HG02870 (cell line): Measurements from ENCODE around the gene UQCR10.

Source experiments
- ATAC-seq: cut with Tn5 transposase; IDR thresholded peaks from one replicate; pipeline ENCODE4 v1.9.1; 2021; ENCODE audit warnings: mild to moderate bottlenecking, moderate library complexity; ENCODE audit not compliant: unreplicated experiment

The UQCR10 gene

GRCh38 chr22:29767171-29768051, at the start of gene UQCR10:
Gene UQCR10 (plus strand): TSS chr22:29767369. CDS start chr22:29767399, 30 bp downstream.
- ATAC-seq = peak; percentile 63

GRCh38 chr22:29717789-29718188, 49.4 kb upstream of the UQCR10 start:
- no peak for ATAC-seq

- no peak for ATAC-seq
Measured at GRCh38 chr22:29718949-29719898, 47.9 kb upstream of the UQCR10 start.

- no peak for ATAC-seq
Measured at GRCh38 chr22:29719899-29720645, 47.1 kb upstream of the UQCR10 start, which contains the start of gene CABP7. Gene CABP7 (plus strand): TSS chr22:29720003. CDS start chr22:29720425, 422 bp downstream.

- no peak for ATAC-seq
Measured at GRCh38 chr22:29720811-29721323, 46.3 kb upstream of the UQCR10 start.

- no peak for ATAC-seq
Measured at GRCh38 chr22:29722151-29722550, 45.0 kb upstream of the UQCR10 start.

- ATAC-seq = no peak
Measured at GRCh38 chr22:29722587-29722986, 44.6 kb upstream of the UQCR10 start.

GRCh38 chr22:29723766-29724165, 43.4 kb upstream of the UQCR10 start:
- ATAC-seq = no peak

GRCh38 chr22:29724843-29725242, 42.3 kb upstream of the UQCR10 start:
- no peak for ATAC-seq

- no peak for ATAC-seq
Measured at GRCh38 chr22:29726106-29726505, 41.1 kb upstream of the UQCR10 start.

- no peak for ATAC-seq
Measured at GRCh38 chr22:29726512-29727130, 40.5 kb upstream of the UQCR10 start.

- no peak for ATAC-seq
Measured at GRCh38 chr22:29727131-29727523, 40.0 kb upstream of the UQCR10 start.

- ATAC-seq = no peak
Measured at GRCh38 chr22:29729161-29729560, 38.0 kb upstream of the UQCR10 start.

- no peak for ATAC-seq
Measured at GRCh38 chr22:29731058-29731850, 35.9 kb upstream of the UQCR10 start.

- no peak for ATAC-seq
Measured at GRCh38 chr22:29732883-29733282, 34.3 kb upstream of the UQCR10 start.

- no peak for ATAC-seq
Measured at GRCh38 chr22:29733362-29734201, 33.6 kb upstream of the UQCR10 start.

- ATAC-seq = no peak
Measured at GRCh38 chr22:29734406-29734805, 32.8 kb upstream of the UQCR10 start.

- ATAC-seq = no peak
Measured at GRCh38 chr22:29734838-29735237, 32.3 kb upstream of the UQCR10 start.
